ENCODE measurements around the gene AIF1L. TPM values are rescaled to one million over a fixed set of nuclear protein-coding genes. Genes with fewer than 3 reads are reported as not detected.

The AIF1L gene
- total RNA-seq, 2 experiments from 2014 or later: not detected

- Histone ChIP-seq H3K27ac (ENCODE audit: low read depth, low read length, poor library complexity, severe bottlenecking) (no peak overlapping the region), H4K20me1 (ENCODE audit: insufficient read depth, low read length) (no peaks in the 10 kb centered on the region), H3K36me3 (ENCODE audit: insufficient read depth, low read length) (no peaks in the 10 kb centered on the region), H3K9me3 (ENCODE audit: low read length) (no peaks in the 10 kb centered on the region), H3K79me2 (ENCODE audit: insufficient read depth, low read depth, low read length) (no peaks in the 10 kb centered on the region), H3K4me3 (ENCODE audit: low read depth, low read length, poor library complexity, severe bottlenecking) (no peak overlapping the region), H3K9me2 (ENCODE audit: insufficient read depth, low read length) (no peaks in the 10 kb centered on the region), H2AFZ (ENCODE audit: low read length) (no peak overlapping the region), H3K4me2 (ENCODE audit: low read length) (no peak overlapping the region), H3K4me1 (ENCODE audit: insufficient read depth, low read length, poor library complexity, severe bottlenecking) (no peaks in the 10 kb centered on the region)
- BruUV-seq (replicated peaks): no TSS peak
- TF ChIP-seq EZH2phosphoT487 (IDR thresholded peaks at IDR 0.05; ENCODE audit: borderline replicate concordance, low read depth, low read length): no peak
- TF ChIP-seq CTCF (conservative IDR thresholded peaks at IDR 0.05; ENCODE audit: low read length): no peak
- CTCF ChIA-PET (ENCODE audit: unreplicated experiment): no interaction called here
- DNase-seq (ENCODE audit: low spot score): no peak
- POLR2A ChIA-PET: no interaction called here
- intact Hi-C loops (cut with micrococcal nuclease; ENCODE audit: unreplicated experiment): no loop called here
Observed at GRCh38 chr9:131078427-131079366, 17.6 kb upstream of the AIF1L start.

- CTCF ChIA-PET (ENCODE audit: unreplicated experiment): no interaction called here
- H3K4me2 ChIP-seq (ENCODE audit: low read length): no peak overlapping the region
- no peaks in the 10 kb centered on the region for H3K36me3 ChIP-seq (ENCODE audit: insufficient read depth, low read length)
- no peak for TF ChIP-seq EZH2phosphoT487 (IDR thresholded peaks at IDR 0.05; ENCODE audit: borderline replicate concordance, low read depth, low read length)
- no peak for TF ChIP-seq CTCF (conservative IDR thresholded peaks at IDR 0.05; ENCODE audit: low read length)
- H3K79me2 ChIP-seq (ENCODE audit: insufficient read depth, low read depth, low read length): no peaks in the 10 kb centered on the region
- no peaks in the 10 kb centered on the region for H4K20me1 ChIP-seq (ENCODE audit: insufficient read depth, low read length)
- H3K4me1 ChIP-seq (ENCODE audit: insufficient read depth, low read length, poor library complexity, severe bottlenecking): no peaks in the 10 kb centered on the region
- POLR2A ChIA-PET: no interaction called here
- DNase-seq (ENCODE audit: low spot score): no peak
- intact Hi-C loops (cut with micrococcal nuclease; ENCODE audit: unreplicated experiment): no loop called here
- no peak overlapping the region for H3K4me3 ChIP-seq (ENCODE audit: low read depth, low read length, poor library complexity, severe bottlenecking)
- no peaks in the 10 kb centered on the region for H3K9me3 ChIP-seq (ENCODE audit: low read length)
- no peak overlapping the region for H2AFZ ChIP-seq (ENCODE audit: low read length)
- H3K27ac ChIP-seq (ENCODE audit: low read depth, low read length, poor library complexity, severe bottlenecking): no peak overlapping the region
- H3K9me2 ChIP-seq (ENCODE audit: insufficient read depth, low read length): no peaks in the 10 kb centered on the region
- no TSS peak for BruUV-seq (replicated peaks)
Observed at GRCh38 chr9:131080589-131080988, 15.7 kb upstream of the AIF1L start.

- Histone ChIP-seq H3K9me3 (ENCODE audit: low read length) (no peaks in the 10 kb centered on the region), H3K9me2 (ENCODE audit: insufficient read depth, low read length) (no peaks in the 10 kb centered on the region), H3K79me2 (ENCODE audit: insufficient read depth, low read depth, low read length) (no peaks in the 10 kb centered on the region), H2AFZ (ENCODE audit: low read length) (no peak overlapping the region), H3K4me2 (ENCODE audit: low read length) (no peak overlapping the region), H3K4me1 (ENCODE audit: insufficient read depth, low read length, poor library complexity, severe bottlenecking) (no peaks in the 10 kb centered on the region), H4K20me1 (ENCODE audit: insufficient read depth, low read length) (no peaks in the 10 kb centered on the region), H3K4me3 (ENCODE audit: low read depth, low read length, poor library complexity, severe bottlenecking) (no peak overlapping the region), H3K27ac (ENCODE audit: low read depth, low read length, poor library complexity, severe bottlenecking) (no peak overlapping the region), H3K36me3 (ENCODE audit: insufficient read depth, low read length) (no peaks in the 10 kb centered on the region)
- TF ChIP-seq CTCF (conservative IDR thresholded peaks at IDR 0.05; ENCODE audit: low read length): no peak
- no peak for TF ChIP-seq EZH2phosphoT487 (IDR thresholded peaks at IDR 0.05; ENCODE audit: borderline replicate concordance, low read depth, low read length)
- ChIA-PET CTCF (ENCODE audit: unreplicated experiment) (no interaction called here), POLR2A (no interaction called here)
- intact Hi-C loops (cut with micrococcal nuclease; ENCODE audit: unreplicated experiment): no loop called here
- DNase-seq (ENCODE audit: low spot score): no peak
- BruUV-seq (replicated peaks): no TSS peak
Observed at GRCh38 chr9:131081868-131082267, 14.5 kb upstream of the AIF1L start.

Measured in OCI-LY7 (cell line).